Lower leg skin (tissue), 4 donors: ENCODE data around the gene BRCC3. TPM values are rescaled to one million over a fixed set of nuclear protein-coding genes. Genes with fewer than 3 reads are reported as not detected.

ENCODE experiments used
- DNase-seq, 2 donors: peaks; one replicate each; pipeline ENCODE4 v3.0.0-alpha.2; 2019; ENCODE audit warnings: low spot score in 2 of 2
- H3K4me3 ChIP-seq: fragments of 200-600 bp; sonication (generic); 2 replicates; pipeline ENCODE4 v1.5.1; 2017; ENCODE audit warnings: mild to moderate bottlenecking, low read depth; ENCODE audit not compliant: poor library complexity, severe bottlenecking
- CTCF ChIP-seq, 3 donors: fragments of 450-650 bp; IDR thresholded peaks; one replicate each; pipeline ENCODE4 v1.5.1; 2016; ENCODE audit warnings: antibody characterized with exemption in 3 of 3, mild to moderate bottlenecking in 3 of 3, moderate library complexity in 2 of 3
- POLR2A ChIP-seq, 2 donors: fragments of 450-650 bp; IDR thresholded peaks; one replicate each; pipeline ENCODE4 v1.6.1; 2016 to 2017; ENCODE audit warnings: antibody characterized with exemption in 2 of 2, mild to moderate bottlenecking in 1 of 2, moderate library complexity in 1 of 2
- WGBS, 2 donors: methylation state at CpG; one replicate each; pipeline ENCODE4 v1.1.5; 2018; 5-methylcytosine and 5-hydroxymethylcytosine counted together
- intact Hi-C: fragments of 100-400 bp; cut with DNase I; formaldehyde crosslinking; loops from one replicate; pipeline ENCODE4 v1.15.0; 2023; ENCODE audit warnings: low total_unique reads
- total RNA-seq, 4 donors: library from RNA; depleted of rRNA; stranded (reverse); fragments of >200 nt; gene quantifications; one replicate each; pipeline ENCODE4 v1.1.0, GENCODE V29; 2016

BRCC3 gene
- total RNA-seq, 4 donors from 2014 or later, result 8.2 to 14.1 (median 11.6) TPM

DNA sequence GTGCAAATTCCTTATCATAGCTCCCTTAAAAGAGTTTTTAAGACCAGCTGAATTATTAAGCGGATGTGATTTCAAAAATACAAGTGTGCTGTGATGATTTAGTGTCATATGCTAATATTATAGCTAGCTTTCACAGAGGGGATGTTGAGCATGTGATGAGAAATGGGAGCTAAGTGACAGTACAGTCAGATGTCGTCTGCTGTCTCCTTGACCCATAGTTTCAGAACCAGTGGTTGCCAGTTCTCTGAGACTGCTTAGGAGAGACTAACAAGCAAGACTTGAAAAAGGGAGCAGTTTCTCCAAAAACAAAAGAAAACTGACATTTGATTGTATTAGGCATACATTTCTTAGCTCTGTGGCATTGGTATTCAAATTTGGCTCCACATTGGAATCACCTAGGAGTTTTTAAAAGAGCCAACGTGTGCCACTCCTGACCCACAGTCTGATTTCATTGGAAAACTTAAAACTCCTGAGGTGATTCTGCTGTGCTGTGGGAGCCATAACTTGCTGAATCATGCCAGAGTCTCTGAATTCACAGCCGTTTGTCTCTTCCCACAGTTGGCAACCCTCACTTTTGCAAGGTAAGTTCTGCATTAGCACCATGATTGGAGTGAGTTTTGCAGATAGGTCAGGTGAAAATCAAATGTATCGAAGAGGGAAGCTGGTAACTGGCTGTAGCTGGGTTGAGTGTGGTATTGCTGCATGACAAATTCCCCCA, 24.3 kb upstream of the BRCC3 start:
- DNase-seq, result no peak
- intact Hi-C loops, result loop anchor here (5.0 kb wide), 1 partner anchor 180 kb away; no protein-coding TSS in a partner anchor
- 64 to 80% methylated on average over 5 of the region's 5 CpGs for WGBS, 2 donors

GRCh38 chrX:155048977-155049619, 22.2 kb upstream of the BRCC3 start:
- WGBS, 2 donors, result 44 to 56% methylated on average over 9 of the region's 9 CpGs
- no peak for DNase-seq
- intact Hi-C loops, result loop anchor here (5.0 kb wide), 1 partner anchor 182 kb away; no protein-coding TSS in a partner anchor
- TF ChIP-seq CTCF (IDR thresholded peaks at IDR 0.05), result no peak
- TF ChIP-seq POLR2A (IDR thresholded peaks at IDR 0.05), result no peak
- H3K4me3 ChIP-seq, result no peak overlapping the region

More for the DNA sequence above, 24.3 kb upstream of the BRCC3 start:
- TF ChIP-seq POLR2A (IDR thresholded peaks at IDR 0.05), result no peak
- TF ChIP-seq CTCF (IDR thresholded peaks at IDR 0.05), result no peak
- no peak overlapping the region for H3K4me3 ChIP-seq

DNA sequence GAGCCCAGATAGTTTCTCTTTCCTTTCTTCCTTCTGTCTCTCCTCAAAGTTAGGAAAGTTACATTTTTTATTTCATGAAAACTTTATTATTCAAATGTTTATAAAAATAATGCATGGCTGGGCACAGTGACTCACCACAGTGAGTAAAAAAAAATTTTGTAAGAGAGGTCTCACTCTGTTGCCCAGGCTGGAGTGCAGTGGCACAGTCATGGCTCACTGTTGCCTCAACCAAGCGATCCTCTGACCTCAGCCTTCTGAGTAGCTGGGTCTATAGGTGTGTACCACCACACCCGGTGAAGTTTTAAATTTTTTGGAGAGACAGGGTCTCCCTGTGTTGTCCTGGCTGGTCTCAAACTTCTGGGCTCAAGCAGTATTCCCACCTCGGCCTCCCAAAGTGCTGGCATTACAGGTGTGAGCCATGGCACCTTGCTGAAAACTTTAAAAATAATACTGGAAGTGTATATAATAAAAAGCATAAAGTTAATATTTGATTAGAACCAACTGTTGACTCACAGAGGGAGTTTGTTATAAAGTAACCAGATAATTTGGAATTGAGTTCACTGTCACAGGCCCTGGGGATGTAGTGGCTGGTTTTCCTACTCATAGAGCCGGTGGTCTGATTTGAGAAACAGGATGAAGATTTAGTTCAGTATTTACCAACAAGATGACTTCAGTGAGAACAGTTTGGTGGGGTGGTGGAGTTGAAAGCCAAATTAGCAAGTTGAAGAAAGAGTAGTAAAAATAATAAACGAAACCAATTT, 18.4 kb upstream of the BRCC3 start:
- TF ChIP-seq POLR2A (IDR thresholded peaks at IDR 0.05) (no peak), CTCF (IDR thresholded peaks at IDR 0.05) (no peak)
- no peak overlapping the region for H3K4me3 ChIP-seq
- DNase-seq, result no peak
- WGBS, 2 donors, result 77 to 95% methylated on average over 5 of the region's 5 CpGs
- intact Hi-C loops, result no loop called here

DNA sequence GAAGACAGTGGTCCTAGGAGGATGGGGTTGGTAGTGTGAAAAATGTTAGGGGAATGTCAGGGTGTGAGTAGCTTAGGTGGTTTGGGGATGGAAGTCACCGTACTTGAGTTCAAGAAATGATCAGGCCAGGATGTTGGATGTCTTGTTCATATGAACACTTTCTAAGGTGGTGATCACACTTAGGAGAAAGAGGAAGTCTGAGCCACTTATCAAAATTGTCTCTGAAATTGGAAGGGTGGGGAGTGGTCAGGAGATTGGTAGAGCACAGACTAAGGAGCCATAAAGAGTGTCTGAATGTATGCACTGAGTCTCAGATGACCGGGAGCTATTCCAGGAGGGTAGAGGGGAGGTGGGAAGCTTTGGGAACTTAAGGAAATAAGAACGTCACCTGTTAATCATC, 17.7 kb upstream of the BRCC3 start:
- no peak for DNase-seq
- intact Hi-C loops, result no loop called here
- 66 to 76% methylated on average over 3 of the region's 3 CpGs for WGBS, 2 donors

DNA sequence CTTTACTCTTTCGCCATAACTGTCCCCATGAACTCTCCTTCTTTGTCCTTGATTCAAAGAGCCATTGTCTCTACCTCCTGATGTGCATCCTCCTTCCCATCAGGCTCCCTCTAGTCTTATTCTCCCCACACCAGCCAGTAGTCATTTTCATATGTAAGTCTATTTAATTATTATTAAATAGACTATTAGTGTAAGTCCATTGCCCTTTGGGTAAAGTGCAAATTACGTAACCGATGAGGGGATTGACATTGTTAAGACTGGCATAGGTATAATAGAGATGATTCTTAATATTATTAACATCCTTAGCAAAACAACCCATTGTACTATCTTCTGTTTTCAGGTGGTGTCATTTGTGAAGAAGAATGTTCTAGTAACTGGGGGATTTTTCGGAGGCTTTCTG, 17.1 kb upstream of the BRCC3 start:
- no peak overlapping the region for H3K4me3 ChIP-seq
- no peak for DNase-seq
- intact Hi-C loops, result no loop called here
- no peak for TF ChIP-seq POLR2A (IDR thresholded peaks at IDR 0.05)
- TF ChIP-seq CTCF (IDR thresholded peaks at IDR 0.05), result no peak
- WGBS, 2 donors, result 81 to 83% methylated on average over 4 of the region's 4 CpGs

More for the DNA sequence above, 17.7 kb upstream of the BRCC3 start:
- no peak for TF ChIP-seq POLR2A (IDR thresholded peaks at IDR 0.05)
- no peak for TF ChIP-seq CTCF (IDR thresholded peaks at IDR 0.05)
- no peak overlapping the region for H3K4me3 ChIP-seq
